GM23248 (cell line): ENCODE data around the gene TTF1.

Experiments used
- EZH2 ChIP-seq: fragments of 200-600 bp; sonication (generic); IDR thresholded peaks from 2 replicates; pipeline ENCODE4 v1.6.1; 2018; ENCODE audit warnings: antibody characterized with exemption, mild to moderate bottlenecking; ENCODE audit not compliant: insufficient read depth, poor library complexity, severe bottlenecking
- EZH2phosphoT487 ChIP-seq: fragments of 200-600 bp; sonication (generic); IDR thresholded peaks from 2 replicates; pipeline ENCODE4 v1.6.1; 2018; ENCODE audit warnings: antibody characterized with exemption, moderate library complexity, mild to moderate bottlenecking, low read depth; ENCODE audit not compliant: insufficient read depth

- no peak for TF ChIP-seq EZH2phosphoT487
- no peak for TF ChIP-seq EZH2
These were observed 55.8 kb downstream of the TTF1 start for GRCh38 chr9:132350861-132351315.
